Hypothalamus (tissue), 51 donors: Measurements from ENCODE around the gene KSR1.
"Not testable (repeated sequence)": the region's sequence is repeated elsewhere in the genome, so short reads cannot be mapped to it uniquely, and the experiment has no call there.

Source experiments
- DNase-seq, 51 donors: peaks; one replicate each; lab custom pipeline; 2025; lab: John Stamatoyannopoulos, UW

KSR1 gene

DNA sequence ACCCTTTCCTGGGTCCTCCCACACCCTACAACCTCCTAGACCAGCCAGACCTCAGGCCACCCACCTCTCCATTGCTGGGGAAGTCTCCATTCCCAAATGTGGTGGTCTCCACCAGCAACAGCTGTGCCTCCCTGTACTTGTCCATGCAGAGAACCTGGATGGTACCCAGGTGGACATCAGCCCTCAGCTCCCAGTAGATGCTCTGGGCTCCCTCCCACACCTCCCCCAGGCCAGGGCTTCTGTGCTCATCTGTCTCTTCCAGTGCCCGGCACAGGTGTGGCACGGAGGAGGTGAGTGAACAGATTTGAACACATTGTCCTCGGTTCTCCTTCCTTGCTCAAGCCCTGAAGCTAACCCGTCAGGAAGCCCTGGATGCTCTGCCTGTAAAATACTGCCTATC, 209.3 kb downstream of the KSR1 start:
- DNase-seq: no peak

GRCh38 chr17:27666270-27666669, 210.0 kb downstream of the KSR1 start:
- not testable (repeated sequence) for DNase-seq

- no peak for DNase-seq
Observed at GRCh38 chr17:27666831-27667560, 210.7 kb downstream of the KSR1 start.

GRCh38 chr17:27667656-27668487, 211.6 kb downstream of the KSR1 start:
- no peak for DNase-seq

- DNase-seq: no peak
Observed at GRCh38 chr17:27668488-27668823, 212.2 kb downstream of the KSR1 start.

DNA sequence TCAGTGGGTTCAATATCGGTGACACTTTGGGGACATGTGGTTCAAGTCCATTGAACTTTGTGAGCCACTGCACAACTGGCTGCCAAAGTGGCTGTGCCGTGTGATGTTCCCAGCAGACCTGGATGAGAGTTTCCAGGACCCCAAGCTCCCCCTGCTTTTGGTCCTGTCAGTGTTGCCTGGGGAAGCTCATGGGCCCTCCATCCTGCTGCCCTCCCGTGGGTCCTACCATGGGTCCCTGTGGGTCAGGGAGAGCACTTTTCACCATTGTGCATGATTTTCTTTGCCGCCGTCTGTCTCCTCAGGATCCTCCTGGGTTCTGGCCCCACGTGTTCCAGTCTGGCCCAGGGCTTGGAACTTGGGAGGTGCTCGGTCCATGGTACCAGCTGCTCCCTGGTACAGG, 212.9 kb downstream of the KSR1 start:
- no peak for DNase-seq

DNA sequence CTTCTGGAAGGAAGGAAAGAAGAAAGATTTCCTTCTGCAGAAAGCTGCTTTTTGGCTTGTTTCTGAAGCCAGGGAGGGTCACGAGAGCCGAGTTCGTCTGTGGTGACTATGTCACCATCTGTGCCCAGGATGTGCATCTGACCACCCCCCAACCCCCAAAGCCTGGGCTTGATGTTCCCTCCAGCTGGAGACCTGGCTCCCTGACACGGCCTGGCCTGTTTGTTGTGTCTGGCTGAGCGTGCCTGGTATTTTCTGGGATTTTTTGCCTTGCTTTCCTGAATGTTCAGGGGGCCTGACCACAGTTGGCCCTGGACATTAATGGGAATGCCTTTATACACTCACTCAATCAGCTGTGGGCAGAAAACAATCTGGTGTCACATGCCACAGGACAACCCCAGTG, 213.6 kb downstream of the KSR1 start:
- DNase-seq: no peak

GRCh38 chr17:27670791-27671590, 214.7 kb downstream of the KSR1 start:
- no peak for DNase-seq

- no peak for DNase-seq
Observed at GRCh38 chr17:27671591-27671910, 215.3 kb downstream of the KSR1 start.

- not testable (repeated sequence) for DNase-seq
Observed at GRCh38 chr17:27671977-27672480, 215.8 kb downstream of the KSR1 start.

DNA sequence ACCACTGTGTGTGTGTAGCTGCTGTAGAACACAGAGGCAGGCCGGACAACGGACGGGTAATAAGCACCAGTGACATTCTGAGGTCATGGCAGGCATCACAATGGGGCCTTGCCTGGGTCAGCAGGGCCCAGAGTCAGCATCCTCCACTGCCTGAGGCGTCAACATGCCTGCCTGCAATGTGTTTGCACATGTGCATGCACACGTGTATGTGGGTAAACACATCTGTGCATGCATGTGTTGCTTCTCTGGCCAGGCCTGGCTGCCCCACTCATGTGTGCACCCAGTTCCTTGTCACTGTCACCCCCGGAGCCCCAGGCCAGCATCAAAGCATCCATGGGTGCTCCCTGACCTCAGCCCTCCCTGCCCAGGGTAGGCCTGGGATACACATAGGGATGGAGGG, 218.1 kb downstream of the KSR1 start:
- no peak for DNase-seq
